Heart left ventricle (tissue), 13 donors: ENCODE results near the gene LEP.

Experiments used
- POLR2A ChIP-seq, 2 donors: fragments of 450-650 bp; IDR thresholded peaks; one replicate each; pipeline ENCODE4 v1.6.1; 2017; ENCODE audit warnings: antibody characterized with exemption in 2 of 2, mild to moderate bottlenecking in 2 of 2, moderate library complexity in 2 of 2
- TF ChIP-seq, protein P1 (sequence below), 12 donors: fragments of 200-600 bp; sonication (generic) in 4 of 12; IDR thresholded peaks; one replicate each; pipeline versions ENCODE4 v1.5.0 to v1.8.0; 2018 to 2022; ENCODE audit warnings: antibody characterized with exemption in 12 of 12, mild to moderate bottlenecking in 5 of 12
- donor health status: ischemic (EF 13 %, LVEDD 7.1; RV severe dilation, severe dysfunction).
- donor health status: DM: no; HTN: yes; CAD: no.
- donor health status: DM: no; HTN: no; CAD: no.
- donor health status: ischemic (EF 25% LVEDD 6.9; RV normal size, moderate dysfunction).
- donor health status: ischemic (EF 25% LVEDD 5.7; RV mildly dilated, moderate dysfunction).
- donor health status: ischemic (EF 35%, LVEDD 5.7; RV mildly dilated, moderate dysfunction).
- donor health status: nonischemic (EF 11% LVEDD 7.7; RV severe dilation, severe dysfunction).
- donor health status: DM: yes; HTN: yes; CAD: no.
- donor health status: PGD.
- donor health status: ischemic (EF 29% LVEDD 5.4; RV normal size, mild dysfunction).
- donor health status: nonischemic (EF 23%, LVEDD 6.1; RV moderate dilation, normal function).

GRCh38 chr7:128278366-128278765, 37.3 kb downstream of the LEP start:
- no peak for TF ChIP-seq POLR2A (IDR thresholded peaks at IDR 0.05)
- TF ChIP-seq, protein P1, sequence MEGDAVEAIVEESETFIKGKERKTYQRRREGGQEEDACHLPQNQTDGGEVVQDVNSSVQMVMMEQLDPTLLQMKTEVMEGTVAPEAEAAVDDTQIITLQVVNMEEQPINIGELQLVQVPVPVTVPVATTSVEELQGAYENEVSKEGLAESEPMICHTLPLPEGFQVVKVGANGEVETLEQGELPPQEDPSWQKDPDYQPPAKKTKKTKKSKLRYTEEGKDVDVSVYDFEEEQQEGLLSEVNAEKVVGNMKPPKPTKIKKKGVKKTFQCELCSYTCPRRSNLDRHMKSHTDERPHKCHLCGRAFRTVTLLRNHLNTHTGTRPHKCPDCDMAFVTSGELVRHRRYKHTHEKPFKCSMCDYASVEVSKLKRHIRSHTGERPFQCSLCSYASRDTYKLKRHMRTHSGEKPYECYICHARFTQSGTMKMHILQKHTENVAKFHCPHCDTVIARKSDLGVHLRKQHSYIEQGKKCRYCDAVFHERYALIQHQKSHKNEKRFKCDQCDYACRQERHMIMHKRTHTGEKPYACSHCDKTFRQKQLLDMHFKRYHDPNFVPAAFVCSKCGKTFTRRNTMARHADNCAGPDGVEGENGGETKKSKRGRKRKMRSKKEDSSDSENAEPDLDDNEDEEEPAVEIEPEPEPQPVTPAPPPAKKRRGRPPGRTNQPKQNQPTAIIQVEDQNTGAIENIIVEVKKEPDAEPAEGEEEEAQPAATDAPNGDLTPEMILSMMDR (IDR thresholded peaks at IDR 0.05) = no peak
